ENCODE results near the gene ATG13.

- TF ChIP-seq CTCF (IDR thresholded peaks at IDR 0.05; ENCODE audit: low read length): no peak
- TF ChIP-seq EZH2 (IDR thresholded peaks at IDR 0.05; ENCODE audit: borderline replicate concordance, low read length): no peak
These were observed 83.1 kb downstream of the ATG13 start, which contains the start of the genes ARHGAP1 and ZNF408 for GRCh38 chr11:46700241-46701077.

Measured in OCI-LY1 (cell line).